Amygdala (tissue), 56 donors: ENCODE data around the gene GSG1L.

Experiments used
- DNase-seq, 56 donors: peaks; one replicate each; lab custom pipeline; 2025; lab: John Stamatoyannopoulos, UW

Gene GSG1L

DNA sequence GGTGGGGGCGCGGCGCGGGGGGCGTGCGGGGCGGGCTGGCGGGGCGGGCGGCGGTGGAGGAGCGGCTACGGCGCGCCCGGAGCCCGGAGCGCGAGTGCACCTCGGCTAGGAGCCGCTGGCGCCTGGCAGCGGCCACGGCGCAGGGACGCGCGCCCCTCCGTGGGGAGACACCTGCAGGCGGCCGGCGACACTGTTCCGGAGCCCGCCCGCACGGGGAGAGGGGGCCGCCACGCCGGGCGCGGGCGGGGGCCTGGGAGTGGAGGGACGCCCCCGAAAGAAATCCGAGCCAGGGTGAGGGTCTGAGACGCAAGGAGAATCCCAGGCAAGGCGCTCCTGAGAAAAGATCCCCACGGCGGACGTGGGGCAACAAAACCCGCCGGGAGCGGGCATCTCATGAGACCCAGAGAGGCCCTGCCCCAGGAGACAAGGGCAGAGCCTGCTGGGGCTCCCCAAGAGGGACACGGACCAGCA lies at the start of gene GSG1L:
TSS of gene GSG1L (minus strand) at position 124 of the 471 bp plus-strand sequence. CDS start 290 bp downstream, outside the sequence.
- DNase-seq, result peak in 4 of 56 donors; percentile 8 to 24 (median 17)

DNA sequence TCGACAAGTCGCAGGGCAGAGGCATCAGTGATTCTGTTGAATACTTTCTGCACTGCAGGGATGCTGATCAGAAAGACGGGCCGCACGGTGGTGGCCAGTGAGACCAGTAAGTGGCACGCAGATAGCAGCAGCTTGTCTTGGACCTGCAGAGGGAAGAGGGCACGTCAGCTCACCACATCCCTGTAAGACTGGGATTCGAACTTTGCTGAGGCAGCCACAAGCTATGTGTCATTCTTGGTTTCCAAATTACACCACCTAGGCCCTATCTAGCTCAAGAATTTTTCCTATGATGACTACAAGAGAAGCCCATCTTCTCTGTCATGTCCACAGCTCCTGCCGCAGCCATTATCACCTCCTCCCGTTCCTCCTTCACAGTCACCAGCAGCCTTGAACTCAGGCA lies 49.4 kb upstream of the GSG1L start:
- no peak for DNase-seq

DNA sequence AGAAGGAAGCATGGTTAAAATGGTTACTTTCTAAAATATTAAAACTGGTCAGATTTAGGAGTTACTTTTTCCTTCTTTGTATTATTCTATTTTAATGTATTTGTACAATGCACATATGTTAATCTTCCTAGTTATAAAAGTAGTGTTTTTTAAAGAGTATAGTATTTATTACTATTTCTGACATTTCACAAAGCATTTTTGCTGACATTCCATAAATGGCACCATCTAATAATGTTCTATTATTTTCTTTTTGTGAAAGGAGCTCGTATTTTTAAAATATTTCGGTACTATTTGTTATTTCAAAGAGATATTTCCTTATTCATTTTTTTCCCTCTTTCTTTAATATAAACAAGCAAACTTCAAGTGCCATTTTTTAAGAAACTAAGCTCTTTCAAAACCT lies 47.5 kb upstream of the GSG1L start:
- no peak for DNase-seq

DNA sequence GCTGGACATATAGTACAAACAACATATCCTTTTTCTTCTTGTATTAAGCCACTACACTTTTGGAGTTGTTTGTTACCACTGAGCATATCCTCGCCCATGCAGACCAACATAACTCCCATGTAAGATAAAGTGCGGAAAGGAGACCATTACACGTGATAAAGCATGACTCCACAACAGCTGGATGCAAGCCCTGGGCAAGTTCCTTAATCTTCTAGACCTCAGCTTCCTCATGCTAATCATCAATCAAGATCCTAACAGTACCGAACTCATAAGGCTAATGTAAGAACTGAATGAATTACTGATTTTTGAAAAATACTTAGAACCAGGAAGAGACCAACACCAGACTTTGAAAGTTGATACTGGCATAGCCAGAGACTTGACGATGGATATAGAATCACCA lies 47.0 kb upstream of the GSG1L start:
- no peak for DNase-seq

DNA sequence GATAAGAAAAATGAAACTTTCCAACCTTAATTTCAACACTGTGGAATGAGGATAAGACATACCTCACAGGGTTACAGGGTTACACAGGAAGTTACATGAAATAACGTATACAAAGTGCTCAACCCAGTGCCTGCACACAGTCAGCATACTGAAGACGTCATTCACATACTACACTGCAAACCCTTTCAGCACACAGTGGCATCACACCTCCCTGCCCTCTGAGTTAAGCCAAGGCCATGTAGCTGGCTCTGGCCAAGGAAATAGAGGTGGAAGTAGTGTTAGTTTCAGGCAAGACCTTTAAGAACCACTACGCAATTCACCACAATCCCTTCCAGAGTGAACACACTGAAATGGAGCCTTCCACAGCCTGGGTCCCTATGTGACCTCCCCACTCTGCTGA lies 46.6 kb upstream of the GSG1L start:
- DNase-seq, result no peak

DNA sequence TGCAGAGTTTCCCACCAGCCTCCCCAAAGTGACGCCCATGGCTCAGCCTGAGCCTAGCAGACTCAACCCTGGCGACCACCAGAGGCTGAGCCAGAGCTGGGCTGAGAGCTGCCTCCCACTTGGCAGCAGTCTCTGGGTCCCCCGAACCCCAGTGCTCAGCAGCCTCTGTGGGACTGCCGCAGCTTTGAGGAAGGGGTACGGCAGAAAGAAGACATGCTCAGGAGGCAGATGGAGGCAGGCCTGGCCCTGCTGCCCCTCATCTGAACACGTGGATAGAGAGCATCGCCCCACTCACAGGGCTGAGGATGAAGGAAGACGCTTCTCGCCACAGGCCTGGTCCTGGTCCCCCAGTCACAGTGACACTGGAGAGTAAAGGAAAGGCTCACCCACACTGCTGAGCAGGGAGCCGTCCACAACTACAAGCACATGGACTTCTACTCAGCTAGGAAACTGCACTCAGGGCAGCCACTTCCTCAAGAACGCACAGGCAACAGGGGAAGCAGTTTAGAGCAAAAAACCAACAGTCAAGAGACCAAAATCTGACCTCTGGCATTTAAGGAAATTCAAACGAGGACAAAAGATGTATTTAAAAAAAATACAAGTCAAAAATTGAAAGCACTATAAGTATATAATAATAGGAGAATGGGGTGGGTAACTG lies 45.2 kb upstream of the GSG1L start:
- no peak for DNase-seq

DNA sequence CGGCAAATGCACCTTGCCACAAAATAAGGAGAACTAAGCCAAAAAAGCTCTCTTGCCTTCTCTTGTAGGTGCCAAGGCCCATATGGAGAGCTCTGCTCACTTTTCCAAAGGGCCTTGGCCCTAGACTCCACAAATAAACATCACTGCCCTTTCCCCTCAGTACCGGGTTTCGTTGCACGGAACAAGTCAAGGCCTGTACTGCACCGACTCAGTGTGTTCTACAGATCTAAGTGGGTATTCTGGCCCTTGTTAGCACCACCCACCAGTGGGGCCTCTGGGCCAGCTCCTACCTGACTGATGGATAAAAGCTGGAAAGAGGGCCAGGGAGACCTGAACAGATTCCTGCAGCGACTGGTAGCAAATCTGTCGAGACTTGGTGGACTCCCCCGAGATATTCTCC lies 43.7 kb upstream of the GSG1L start:
- DNase-seq, result no peak

DNA sequence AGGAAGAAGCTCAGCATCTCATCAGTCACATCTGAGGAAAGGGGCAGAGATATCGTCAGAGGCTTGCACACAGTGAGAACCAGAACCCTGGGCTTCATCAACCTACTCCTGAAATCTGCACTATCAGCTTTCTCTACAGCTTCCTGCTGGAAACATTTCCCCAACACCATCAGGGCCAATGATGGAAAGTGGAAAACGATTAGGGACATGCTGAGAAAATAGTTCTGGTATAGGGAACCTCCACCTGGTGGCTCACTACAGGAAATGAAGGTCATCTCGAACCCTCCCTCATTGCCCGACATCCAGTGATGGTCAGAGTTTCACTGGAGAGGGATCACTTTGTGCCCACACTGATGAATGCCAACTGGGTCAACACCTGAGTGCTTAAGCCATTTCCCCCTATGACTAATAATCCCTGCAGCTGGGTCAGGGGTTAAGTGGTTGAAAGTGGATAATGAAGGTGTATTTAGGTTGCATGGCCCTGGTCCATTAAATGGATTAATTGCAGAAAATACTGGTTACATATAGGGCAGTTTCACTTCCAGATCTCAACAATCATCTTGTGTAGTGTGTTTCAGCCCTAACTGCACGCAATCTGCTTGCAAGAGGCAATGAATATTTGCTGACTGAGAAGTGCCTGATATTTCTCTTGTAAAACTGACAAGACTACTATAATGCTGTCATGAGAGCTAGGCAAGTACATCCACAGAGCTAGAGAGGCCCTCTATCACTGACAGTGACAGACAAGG lies 43.1 kb upstream of the GSG1L start:
- no peak for DNase-seq

DNA sequence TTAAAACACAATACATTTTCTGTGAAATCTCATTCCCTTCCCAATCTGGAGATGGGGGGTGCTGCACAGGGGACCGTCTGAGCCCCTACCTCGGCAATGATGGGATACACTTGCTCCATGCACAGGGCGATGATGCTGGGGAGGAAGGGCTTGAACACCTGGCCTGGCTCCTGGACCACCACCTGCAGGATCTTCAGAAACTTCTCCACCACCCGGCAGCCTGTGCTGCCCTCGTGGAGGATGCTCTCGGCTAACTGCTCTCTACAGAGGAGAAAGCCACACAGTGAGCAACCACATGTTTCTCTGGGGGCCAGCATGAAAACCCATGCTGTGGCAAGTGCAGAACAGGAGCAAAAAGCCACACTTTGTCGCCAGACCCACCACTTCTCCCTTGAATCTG lies 42.4 kb upstream of the GSG1L start:
- DNase-seq, result no peak

DNA sequence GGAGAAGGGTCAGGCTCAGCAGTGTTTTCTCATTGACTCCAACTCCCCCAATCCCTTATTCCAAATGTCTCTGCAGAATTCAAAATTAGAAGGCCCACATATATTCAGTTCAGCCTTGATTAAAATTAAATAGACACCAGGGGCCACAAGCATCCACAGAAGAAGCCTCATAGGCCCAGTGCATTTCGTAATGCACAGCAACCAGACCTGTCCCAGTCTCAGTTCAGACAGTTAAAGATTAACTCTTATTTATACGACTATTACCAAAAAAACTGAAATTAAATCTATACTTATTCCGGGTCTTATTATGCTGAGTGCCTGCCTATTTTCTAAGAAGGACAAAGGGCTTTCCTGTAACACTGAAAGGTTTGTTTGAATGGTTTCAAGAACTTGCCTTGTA lies 41.8 kb upstream of the GSG1L start:
- no peak for DNase-seq

DNA sequence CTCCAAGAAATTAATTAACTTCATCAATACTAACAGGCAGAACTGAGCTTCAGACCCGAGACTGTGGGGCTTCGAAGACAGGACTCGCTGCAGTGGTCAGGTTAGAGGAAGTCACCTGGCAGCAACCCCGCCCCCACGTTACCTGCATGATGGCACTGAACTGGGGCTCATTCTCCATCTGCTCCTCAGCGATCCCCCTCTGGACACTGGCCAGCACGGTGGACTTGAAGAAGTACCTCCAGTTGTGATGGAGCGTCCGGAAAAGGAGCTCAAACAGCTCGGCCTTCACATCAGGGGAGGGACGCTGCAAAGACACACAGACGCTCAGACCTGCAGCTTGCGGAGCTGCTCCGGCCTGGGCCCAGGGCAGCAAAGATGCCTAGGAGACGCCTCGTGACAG lies 40.9 kb upstream of the GSG1L start:
- DNase-seq, result no peak

DNA sequence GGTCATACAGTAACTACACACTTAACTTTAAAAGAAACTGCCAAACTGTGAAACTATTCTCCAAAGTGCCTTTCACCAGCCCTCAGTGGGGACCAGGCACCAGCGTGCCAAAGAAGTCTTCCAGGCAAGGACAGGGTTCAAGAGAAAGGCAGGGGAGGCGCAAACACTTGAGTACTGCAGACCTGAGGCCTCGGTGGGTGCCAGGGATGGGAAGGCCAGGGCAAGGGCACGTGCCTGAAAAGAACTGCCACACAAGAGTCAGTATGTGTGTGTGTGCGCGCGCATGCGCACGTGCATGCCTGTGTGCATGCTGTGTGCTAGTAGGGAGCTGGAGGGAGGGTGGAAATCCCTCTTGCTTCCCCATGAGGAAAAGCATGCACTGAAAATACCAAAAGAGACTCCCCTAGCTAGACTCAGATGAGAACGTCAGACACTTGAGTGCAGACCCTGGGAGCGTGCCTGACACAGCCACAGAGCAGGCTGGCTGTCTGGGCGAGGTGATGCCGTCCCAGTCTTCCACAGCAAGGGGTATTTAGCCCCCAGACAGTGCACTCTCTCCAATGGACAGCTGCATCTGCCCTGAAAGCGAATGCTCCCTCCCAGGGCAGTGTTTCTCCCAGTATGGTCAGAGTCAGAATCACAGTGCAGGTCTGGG lies 40.1 kb upstream of the GSG1L start:
- no peak for DNase-seq

DNA sequence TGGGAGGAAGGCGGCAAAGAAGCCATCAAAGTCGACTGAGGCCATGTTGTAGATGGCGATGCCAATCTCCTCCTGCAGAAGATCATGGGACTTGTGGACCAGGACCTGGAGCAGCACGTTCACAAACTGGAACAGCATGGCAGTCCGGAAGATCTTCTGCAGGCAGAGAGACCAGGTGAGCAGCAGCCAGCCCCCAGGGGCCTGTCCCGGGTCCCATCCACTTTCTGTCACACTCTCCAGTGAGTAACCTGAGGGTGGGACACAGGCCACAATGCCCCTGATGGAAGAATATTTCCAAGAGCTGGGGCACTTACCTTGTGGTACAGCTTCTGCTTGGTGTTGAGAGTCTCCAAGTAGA lies 38.0 kb upstream of the GSG1L start:
- no peak for DNase-seq

DNA sequence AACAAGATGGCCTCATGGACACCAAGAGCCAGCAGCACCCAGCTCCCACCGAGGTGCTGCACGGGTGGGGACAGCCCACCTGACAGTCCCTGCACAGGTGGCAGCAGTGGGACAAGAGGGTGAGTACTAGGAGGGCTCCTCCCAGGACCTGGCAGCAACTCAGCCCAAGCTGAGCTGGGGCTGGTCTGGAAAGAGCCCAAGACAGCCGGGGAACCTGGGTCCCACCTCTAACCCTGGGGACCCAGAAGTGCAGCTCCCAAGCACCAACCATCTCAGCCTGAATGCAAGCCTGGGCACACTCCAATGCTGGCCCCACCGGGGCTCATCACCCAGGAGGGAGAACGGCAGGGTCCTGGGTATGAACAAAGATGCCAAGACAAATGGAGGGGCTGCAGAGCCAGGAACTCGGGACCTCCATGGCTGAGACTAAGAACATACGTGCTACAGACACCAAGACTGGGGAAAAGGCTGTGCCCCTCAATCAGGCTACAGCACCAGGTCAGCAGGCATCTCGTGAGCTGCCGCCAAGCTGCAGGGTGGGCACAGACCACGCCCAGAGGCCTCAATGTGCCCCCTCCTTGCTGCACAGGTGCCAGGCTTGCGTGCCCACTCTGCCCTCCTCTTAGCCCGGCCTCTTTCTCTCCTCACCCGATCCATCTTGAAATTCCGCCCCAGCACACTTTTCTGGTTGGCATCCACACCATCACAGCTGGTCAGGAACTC lies 37.5 kb upstream of the GSG1L start:
- no peak for DNase-seq

DNA sequence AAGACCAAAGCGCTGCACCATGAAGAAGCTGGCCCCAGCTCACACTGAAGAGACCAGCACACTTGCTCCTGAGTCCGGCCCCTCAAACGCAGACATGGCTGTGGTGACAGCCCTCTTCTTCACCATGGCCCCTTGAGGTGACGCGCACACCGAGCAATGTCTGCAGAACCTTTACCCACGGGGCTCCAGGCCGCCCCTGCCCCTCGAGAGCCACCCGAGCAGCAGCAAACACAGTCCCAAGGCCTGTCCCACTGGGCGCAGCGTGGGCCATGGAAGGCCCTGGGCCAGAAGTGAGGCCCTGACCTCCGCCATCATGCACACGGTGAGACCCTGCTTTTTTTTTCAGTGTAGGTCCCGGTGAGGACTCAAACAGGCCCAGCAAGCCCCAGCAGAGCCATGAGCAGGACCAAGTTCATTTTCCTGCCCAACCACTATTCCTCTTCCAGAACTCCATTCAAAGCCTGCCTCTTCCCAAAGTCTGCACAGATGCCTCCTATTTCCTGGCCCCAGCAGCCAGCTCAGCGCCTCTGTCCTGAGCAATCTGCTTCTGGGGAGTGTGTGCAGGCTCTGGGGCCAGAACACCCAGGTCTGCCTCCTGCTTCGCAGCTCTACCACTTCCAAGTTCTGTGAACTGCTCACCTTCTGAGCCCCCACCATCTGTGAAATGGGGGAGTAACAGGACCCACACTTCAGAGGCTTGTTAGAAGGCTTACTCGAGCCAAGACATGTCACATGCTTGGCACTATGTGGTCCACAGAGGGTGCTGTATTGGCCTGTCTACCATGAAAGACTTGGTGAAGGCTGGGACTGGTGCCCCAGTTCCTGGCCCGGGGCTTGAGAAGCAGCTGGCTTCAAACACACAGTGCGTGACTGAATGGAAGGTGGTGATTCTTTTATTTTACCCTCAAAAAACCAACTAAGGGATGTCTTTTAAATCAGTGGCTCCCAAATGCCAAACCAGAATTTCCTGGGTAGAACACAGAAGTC lies 35.7 kb upstream of the GSG1L start:
- DNase-seq, result peak in 6 of 56 donors; percentile 14 to 36 (median 22)

DNA sequence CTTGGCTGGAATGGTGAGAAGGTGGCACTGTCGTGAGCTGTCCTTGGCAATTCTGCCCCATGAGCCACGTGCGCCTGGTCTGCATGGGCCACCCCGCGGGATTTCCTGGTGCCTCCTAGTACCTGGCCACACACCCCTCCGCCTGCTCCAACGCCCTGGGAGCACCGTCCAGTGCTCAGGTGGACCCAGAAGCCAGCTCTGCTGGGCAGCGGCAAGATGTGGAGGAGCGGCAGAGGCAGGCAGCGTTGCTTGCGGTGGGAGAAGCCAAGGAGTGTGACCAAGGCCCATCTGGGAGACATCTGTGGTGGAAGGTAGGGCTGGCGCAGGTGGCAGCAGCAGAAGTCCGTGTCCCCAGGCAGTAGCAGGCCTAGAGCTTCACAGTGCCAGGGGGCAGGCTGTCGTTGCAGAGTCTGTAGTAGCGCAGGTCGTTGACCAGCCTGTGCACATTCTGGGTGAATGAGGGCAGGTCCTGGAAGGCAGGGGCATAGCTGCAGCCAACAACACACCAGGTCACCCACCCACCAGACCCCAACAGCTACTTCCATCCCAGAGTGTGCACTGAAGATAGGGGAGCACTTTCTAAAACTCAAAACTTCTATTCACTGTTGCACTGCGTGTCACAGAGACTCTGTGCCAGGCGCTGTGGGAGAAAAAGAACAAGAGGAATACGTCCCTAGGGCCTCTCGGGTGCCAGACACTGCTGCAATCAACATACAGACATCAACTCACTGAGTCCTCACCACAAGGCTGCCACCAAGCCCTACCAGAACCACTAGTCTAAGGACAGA lies 34.9 kb upstream of the GSG1L start:
- DNase-seq, result no peak

DNA sequence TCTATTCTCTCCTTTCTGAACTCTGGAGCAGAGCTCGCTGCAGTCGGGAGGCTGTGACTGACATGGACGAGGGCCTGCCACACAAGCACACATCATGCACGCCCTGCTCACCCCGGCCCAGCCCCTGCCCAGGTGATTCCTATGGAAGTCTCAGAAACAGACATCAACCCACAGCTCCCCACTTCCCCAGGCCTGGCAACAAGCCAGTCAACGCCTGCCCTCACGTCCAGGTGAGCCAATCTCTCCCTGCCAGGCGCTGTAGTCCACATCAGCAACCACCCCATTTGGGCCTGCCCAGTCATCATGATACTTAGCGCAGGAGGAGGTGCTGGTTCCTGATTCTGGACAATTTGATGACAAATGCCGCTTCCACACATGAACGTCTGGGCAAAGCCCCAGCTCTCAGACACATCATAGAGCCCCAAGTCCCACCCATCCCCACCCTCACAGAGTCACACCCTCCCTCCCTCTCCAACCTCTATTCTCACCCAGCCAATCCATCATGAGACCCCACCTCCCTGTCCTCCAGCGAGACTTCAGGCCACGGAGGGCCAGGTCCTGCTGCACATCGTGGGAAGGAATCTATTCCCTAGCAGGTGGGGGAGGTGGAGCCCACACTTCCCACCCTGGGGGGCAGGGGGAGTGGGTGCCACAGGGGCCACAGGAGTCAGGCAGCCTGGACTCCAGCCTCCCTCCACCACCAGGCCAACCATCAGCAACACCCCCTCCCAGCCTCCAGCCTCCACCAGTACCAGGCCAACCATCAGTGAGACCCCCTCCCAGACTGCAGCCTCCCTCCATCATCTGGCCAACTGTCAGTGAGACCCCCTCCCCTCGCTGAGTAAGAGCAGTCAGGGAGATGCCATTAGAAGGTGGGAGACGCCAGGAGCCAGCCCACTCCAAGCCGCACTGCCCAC lies 33.7 kb upstream of the GSG1L start:
- DNase-seq, result peak in 1 of 56 donors; percentile 24

DNA sequence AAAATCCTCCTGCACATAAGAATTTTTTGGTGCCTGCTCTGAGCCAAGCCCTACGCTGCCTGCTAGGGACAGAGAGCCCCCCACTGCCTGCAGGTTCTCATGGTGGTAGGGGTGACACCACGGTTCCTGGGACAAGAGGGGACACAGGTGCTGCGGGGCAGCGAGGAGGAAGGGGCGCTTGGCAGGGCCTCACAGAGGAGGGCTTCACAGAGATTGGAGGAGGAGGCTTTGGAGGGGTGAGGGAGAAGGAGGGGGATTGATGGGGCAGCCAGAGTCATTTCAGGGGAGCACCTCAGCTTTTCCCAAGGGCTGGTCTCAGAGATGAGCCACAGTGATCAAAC lies 29.8 kb upstream of the GSG1L start:
- no peak for DNase-seq
